Vein endothelial cell (primary cell): Measurements from ENCODE around the gene ZNF493. TPM values are rescaled to one million over a fixed set of nuclear protein-coding genes. Genes with fewer than 3 reads are reported as not detected.

Source experiments
- total RNA-seq: library from RNA; depleted of rRNA; stranded (reverse); fragments of >200 nt; gene quantifications from 2 replicates; pipeline ENCODE4 v1.2.3, GENCODE V29; 2012

The ZNF493 gene
- 12.9 and 13.1 TPM in 2 replicates for total RNA-seq

DNA sequence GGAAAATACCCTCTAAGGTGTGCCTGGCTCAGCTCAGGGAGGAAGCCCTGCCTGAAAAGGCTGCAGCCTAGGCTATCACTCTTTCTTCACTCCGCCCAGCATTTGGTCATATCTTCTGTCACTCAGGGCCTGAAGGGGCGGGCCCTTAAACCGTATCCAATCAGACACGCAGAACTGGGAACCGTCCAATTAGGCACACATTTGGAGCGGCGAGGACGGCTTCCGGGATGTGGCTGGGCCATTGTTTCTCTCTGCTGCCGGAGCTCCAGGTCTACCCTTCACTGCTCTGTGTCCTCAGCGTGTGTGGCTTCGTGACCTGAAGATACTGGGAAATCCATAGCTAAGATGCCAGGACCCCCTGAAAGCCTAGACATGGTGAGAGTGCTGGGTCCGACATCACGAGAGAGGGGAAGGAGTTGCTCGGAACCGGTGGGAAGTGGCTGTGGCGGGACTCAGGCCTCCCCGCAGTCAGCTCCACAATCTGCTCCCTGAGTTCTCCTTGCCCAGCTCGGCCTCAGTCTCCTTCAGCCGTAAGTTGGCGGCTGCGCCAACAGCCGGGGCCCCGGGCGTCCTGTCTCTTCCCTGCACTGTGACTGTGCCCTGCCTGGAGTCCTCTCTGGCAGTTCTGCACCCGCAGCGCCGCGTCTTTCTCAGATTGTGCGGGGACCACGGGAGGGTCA is at the start of gene ZNF493:
ZNF493 (plus strand) TSS at position 241 of the 680 bp plus-strand sequence; CDS start at position 346, 105 bp downstream.

DNA sequence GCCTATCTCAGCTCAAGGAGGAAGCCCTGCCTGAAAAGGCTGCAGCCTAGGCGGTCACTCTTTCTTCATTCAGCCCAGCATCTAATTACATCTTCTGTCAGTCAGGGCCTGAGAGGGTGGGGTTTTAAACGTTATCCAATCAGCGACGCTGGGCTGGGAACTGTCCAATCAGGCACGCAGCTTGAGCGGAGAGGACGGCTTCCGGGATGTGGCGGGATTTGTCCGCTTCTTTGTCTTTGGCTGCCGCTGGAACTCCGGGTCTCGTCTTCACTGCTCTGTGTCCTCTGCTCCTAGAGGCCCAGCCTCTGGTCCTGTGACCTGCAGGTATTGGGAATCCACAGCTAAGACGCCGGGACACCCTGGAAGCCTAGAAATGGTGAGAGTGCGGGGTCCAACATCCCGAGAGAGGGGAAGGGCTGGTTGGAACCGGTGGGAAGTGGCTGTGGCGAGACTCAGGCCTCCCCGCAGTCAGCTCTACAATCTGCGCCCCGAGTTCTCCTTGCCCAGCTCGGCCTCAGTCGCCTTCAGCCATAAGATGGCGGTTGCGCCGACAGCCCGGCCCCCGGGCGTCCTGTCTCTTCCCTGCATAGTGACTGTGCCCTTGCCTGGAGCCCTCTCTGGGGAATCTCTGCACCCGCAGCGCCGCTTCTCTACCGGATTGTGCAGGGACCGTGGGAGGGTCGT is 38.0 kb upstream of the ZNF493 start, which contains the start of gene ZNF738:
ZNF738 (plus strand) TSS at position 233 of the 684 bp plus-strand sequence; CDS start at position 374, 141 bp downstream.

Other genes starting within 250 kb of the ZNF493 start
- 9.1 and 9.9 TPM in 2 replicates for gene ZNF708, start 67.7 kb upstream of the ZNF493 start, total RNA-seq
- gene ZNF738, start 38.1 kb upstream of the ZNF493 start, total RNA-seq = 7.5 and 8.2 TPM in 2 replicates
- 3.3 and 4.4 TPM in 2 replicates for gene ZNF429, start 108.5 kb downstream of the ZNF493 start, total RNA-seq